GM19397 (cell line): ENCODE results near the gene NACAD.
A peak's percentile ranks its signal among the peaks of the same experiment; 100 is the strongest.
"Not testable (repeated sequence)": the region's sequence is repeated elsewhere in the genome, so short reads cannot be mapped to it uniquely, and the experiment has no call there.

Source experiments
- ATAC-seq: cut with Tn5 transposase; IDR thresholded peaks from one replicate; pipeline ENCODE4 v1.9.1; 2021; ENCODE audit warnings: mild to moderate bottlenecking, moderate library complexity; ENCODE audit not compliant: unreplicated experiment

The NACAD gene

GRCh38 chr7:45118292-45118691 lies 29.5 kb upstream of the NACAD start:
- ATAC-seq = no peak

- ATAC-seq = no peak
These were observed 28.8 kb upstream of the NACAD start for GRCh38 chr7:45117582-45117981.

- ATAC-seq = no peak
These were observed 27.3 kb upstream of the NACAD start for GRCh38 chr7:45116048-45116447.

- ATAC-seq = no peak
These were observed 26.2 kb upstream of the NACAD start for GRCh38 chr7:45114926-45115325.

- not testable (repeated sequence) for ATAC-seq
These were observed 25.5 kb upstream of the NACAD start for GRCh38 chr7:45114257-45114656.

- ATAC-seq = no peak
These were observed 23.9 kb upstream of the NACAD start for GRCh38 chr7:45112648-45113047.

GRCh38 chr7:45111298-45112223 lies 22.8 kb upstream of the NACAD start, which contains the start of gene TBRG4:
Gene TBRG4, minus strand, starts transcription at chr7:45111697. Its CDS starts 2,460 bp downstream, at chr7:45109237.
- peak; percentile 93 for ATAC-seq

- no peak for ATAC-seq
These were observed 20.1 kb upstream of the NACAD start for GRCh38 chr7:45108863-45109262.

GRCh38 chr7:45107356-45107755 lies 18.6 kb upstream of the NACAD start:
- no peak for ATAC-seq

GRCh38 chr7:45106820-45107219 lies 18.1 kb upstream of the NACAD start:
- no peak for ATAC-seq

- no peak for ATAC-seq
These were observed 16.9 kb upstream of the NACAD start for GRCh38 chr7:45105588-45106188.

GRCh38 chr7:45104844-45105587 lies 16.2 kb upstream of the NACAD start:
- no peak for ATAC-seq

- no peak for ATAC-seq
These were observed 15.4 kb upstream of the NACAD start for GRCh38 chr7:45103958-45104843.

- ATAC-seq = no peak
These were observed 14.3 kb upstream of the NACAD start for GRCh38 chr7:45102785-45103712.

- ATAC-seq = no peak
These were observed 13.0 kb upstream of the NACAD start for GRCh38 chr7:45101748-45102147.

- ATAC-seq = no peak
These were observed 12.2 kb upstream of the NACAD start for GRCh38 chr7:45100761-45101480.

GRCh38 chr7:45099891-45100760 lies 11.4 kb upstream of the NACAD start:
- ATAC-seq = no peak
